Bronchial epithelial cell (primary cell): ENCODE measurements around the gene WAPL. TPM values are rescaled to one million over a fixed set of nuclear protein-coding genes. Genes with fewer than 3 reads are reported as not detected.

Experiments used
- DNase-seq: peaks from one replicate; pipeline ENCODE4 v3.0.0-alpha.2; 2010; ENCODE audit warnings: low read depth
- FAIRE-seq: peaks from 2 replicates; lab custom pipeline; 2011; peaks lifted over from hg19 to GRCh38; lab: Jason Lieb, UNC
- H3K27me3 ChIP-seq: 2 replicates; pipeline ENCODE4 v1.5.1; 2011; ENCODE audit warnings: low read length; ENCODE audit not compliant: control insufficient read depth, insufficient read depth
- H3K36me3 ChIP-seq: 2 replicates; pipeline ENCODE4 v1.5.1; 2011; ENCODE audit warnings: low read length; ENCODE audit not compliant: control insufficient read depth, insufficient read depth
- H3K4me3 ChIP-seq: 2 replicates; pipeline ENCODE4 v1.5.1; 2011; ENCODE audit warnings: mild to moderate bottlenecking, low read depth, low read length, control low read depth
- total RNA-seq: library from RNA; depleted of rRNA; stranded (reverse); fragments of >200 nt; gene quantifications from 2 replicates; pipeline ENCODE4 v1.2.1, GENCODE V29; 2014
- TF ChIP-seq, protein P1 (sequence below): IDR thresholded peaks from 2 replicates; pipeline ENCODE4 v1.5.1; 2011; ENCODE audit warnings: mild to moderate bottlenecking, moderate library complexity, low read length, control low read depth, inconsistent platforms; ENCODE audit not compliant: insufficient read depth, severe bottlenecking

Gene WAPL
- total RNA-seq, 1 donor from 2014 or later, result 41.9 TPM

DNA sequence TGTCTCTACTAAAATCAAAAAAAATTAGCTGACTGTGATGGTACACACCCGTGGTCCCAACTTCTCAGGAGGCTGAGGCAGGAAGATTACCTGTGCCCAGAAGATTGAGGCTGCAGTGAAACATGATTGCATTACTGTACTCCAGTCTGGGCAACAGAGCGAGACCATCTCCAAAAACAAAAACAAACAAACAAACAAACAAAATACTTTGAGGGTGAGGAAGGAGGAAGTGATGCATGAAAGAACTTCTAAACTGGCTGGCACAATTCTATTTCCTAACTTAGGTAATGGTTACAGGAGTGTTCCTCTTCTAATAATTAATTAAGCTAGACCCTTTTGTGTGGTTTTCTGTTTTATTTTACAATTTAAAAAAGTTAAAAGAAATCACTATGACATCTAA lies 15.5 kb downstream of the WAPL start:
- Histone ChIP-seq H3K36me3 (peaks cover 4% of the 10 kb centered on the region), H3K27me3 (no peaks in the 10 kb centered on the region), H3K4me3 (no peak overlapping the region)
- TF ChIP-seq, protein P1, sequence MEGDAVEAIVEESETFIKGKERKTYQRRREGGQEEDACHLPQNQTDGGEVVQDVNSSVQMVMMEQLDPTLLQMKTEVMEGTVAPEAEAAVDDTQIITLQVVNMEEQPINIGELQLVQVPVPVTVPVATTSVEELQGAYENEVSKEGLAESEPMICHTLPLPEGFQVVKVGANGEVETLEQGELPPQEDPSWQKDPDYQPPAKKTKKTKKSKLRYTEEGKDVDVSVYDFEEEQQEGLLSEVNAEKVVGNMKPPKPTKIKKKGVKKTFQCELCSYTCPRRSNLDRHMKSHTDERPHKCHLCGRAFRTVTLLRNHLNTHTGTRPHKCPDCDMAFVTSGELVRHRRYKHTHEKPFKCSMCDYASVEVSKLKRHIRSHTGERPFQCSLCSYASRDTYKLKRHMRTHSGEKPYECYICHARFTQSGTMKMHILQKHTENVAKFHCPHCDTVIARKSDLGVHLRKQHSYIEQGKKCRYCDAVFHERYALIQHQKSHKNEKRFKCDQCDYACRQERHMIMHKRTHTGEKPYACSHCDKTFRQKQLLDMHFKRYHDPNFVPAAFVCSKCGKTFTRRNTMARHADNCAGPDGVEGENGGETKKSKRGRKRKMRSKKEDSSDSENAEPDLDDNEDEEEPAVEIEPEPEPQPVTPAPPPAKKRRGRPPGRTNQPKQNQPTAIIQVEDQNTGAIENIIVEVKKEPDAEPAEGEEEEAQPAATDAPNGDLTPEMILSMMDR, result no peak
- FAIRE-seq (no peak), DNase-seq (no peak)

DNA sequence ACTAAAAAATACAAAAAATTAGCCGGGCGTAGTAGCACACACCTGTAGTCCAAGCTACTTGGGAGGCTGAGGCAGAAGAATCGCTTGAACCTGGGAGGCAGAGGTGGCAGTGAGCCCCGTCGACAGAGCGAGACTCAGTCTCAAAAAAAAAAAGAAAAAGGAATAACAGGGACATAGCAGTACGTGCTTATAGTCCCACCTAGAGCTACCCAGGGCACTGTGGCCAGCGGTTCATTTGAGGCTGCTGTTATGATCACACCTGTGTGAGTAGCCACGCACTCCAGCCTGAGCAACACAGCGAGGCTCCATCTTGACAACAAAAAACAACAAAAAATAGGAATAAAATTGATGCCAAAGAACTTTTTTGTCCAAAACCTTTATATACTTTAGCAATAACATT lies 17.1 kb downstream of the WAPL start:
- no peak for DNase-seq
- H3K27me3 ChIP-seq, result no peaks in the 10 kb centered on the region
- TF ChIP-seq, protein P1, result no peak
- H3K4me3 ChIP-seq, result no peak overlapping the region
- no peak for FAIRE-seq
- peaks cover 7% of the 10 kb centered on the region for H3K36me3 ChIP-seq

DNA sequence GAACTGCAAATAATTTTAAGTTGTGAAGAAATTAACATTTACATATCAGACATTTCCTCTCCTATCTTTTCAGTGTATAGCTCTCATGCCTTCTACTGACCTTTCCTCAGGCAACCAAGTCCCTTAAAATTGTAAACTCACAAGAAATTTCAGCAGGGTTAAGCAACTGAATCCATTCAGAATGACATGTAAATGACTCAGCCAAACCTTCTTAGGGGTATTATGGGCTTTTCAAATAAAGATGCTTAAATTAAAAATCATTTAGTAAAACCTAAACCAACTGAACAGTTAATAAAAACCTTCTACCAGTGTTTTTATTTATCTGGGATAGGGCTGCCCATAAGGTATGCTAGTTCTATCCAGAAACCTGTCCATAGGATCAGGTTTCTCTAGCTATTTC lies 20.7 kb downstream of the WAPL start:
- no peak for FAIRE-seq
- peaks cover 5% of the 10 kb centered on the region for H3K36me3 ChIP-seq

DNA sequence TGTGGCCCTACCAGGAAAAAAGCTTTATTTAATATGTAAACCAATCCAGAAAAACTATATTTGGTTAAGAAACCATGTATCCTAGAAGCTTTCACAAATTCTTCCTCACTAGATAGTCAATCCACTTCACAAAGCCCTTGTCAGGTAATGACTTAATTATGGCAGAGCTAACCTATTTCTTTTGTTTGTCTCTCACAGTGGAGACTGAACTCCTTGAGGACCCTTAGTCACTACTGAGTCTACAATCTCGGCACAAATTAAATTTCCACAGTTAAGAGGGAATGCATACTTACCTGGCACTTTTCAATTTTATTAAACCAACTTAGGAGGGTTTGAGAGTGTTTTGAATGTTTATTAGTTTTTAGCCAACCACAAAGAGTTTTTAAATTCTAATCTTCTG lies 23.0 kb downstream of the WAPL start:
- Histone ChIP-seq H3K27me3 (no peaks in the 10 kb centered on the region), H3K36me3 (peaks cover 5% of the 10 kb centered on the region), H3K4me3 (no peak overlapping the region)
- FAIRE-seq, result no peak
- TF ChIP-seq, protein P1, result no peak
- DNase-seq, result no peak

More for the DNA sequence above, 20.7 kb downstream of the WAPL start:
- no peaks in the 10 kb centered on the region for H3K27me3 ChIP-seq
- DNase-seq, result peak; percentile 36
- TF ChIP-seq, protein P1, result no peak
- H3K4me3 ChIP-seq, result no peak overlapping the region

DNA sequence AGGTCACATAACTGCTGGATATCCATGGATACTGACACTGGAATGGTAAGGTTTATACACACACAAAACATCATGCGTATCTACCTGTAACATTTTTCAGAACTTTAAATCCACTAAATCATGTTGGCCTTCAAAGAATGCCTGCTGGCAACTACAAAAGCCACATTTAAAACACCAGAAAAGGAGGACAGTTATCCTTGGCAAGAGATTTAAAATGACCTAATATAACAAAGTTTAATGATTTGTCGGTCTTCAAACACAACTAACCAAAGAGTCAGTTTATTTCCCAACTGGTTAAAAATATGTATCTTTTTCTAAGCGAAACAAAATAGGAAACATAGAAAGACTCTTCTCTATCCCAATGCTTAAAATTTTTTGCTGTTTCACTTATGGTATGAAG lies 24.0 kb downstream of the WAPL start:
- H3K36me3 ChIP-seq, result peaks cover 5% of the 10 kb centered on the region
- FAIRE-seq (no peak), DNase-seq (no peak)
- no peak overlapping the region for H3K4me3 ChIP-seq
- no peaks in the 10 kb centered on the region for H3K27me3 ChIP-seq
- TF ChIP-seq, protein P1, result no peak

DNA sequence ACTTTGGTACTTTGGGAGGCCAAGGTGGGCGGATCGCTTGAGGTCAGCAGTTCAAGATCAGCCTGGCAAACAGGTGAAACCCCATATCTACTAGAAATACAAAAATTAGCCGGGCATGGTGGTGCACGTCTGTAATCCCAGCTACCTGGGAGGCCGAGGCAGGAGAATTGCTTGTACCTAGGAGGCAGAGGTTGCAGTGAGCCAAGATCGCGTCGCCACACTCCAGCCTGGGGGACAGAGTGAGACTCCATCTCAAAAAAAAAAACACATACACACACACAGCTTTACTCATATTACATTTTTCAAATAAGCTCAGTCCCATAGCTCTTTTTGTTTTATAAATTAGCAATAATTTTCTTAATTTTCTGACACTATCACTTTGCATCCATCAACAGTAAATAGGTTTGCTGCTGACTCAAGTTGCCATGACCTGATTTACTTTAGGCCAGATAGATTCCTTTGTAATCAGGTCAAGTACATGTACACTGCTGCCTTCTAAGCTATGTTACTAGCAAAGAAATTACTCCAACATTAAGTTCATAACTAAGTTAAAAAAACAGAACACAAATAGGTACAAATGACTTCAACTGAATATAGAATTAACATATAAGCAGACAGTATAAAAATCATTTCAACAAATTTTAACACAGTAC lies 31.5 kb downstream of the WAPL start:
- TF ChIP-seq, protein P1, result no peak
- FAIRE-seq (no peak), DNase-seq (no peak)
- peaks cover 2% of the 10 kb centered on the region for H3K36me3 ChIP-seq
- no peak overlapping the region for H3K4me3 ChIP-seq
- H3K27me3 ChIP-seq, result no peaks in the 10 kb centered on the region
